CD14-positive monocyte (primary cell): ENCODE data around the gene BFSP2. TPM values are rescaled to one million over a fixed set of nuclear protein-coding genes. Genes with fewer than 3 reads are reported as not detected.

Experiments used
- DNase-seq, 3 donors: peaks; one replicate each; pipeline ENCODE4 v3.0.0-alpha.2; 2011 to 2022
- H2AFZ ChIP-seq: 2 replicates; pipeline ENCODE4 v1.6.0; 2012; ENCODE audit warnings: mild to moderate bottlenecking, low read depth, low read length, inconsistent platforms; ENCODE audit not compliant: insufficient read depth, poor library complexity, severe bottlenecking
- H3K27ac ChIP-seq, 2 donors: 1 replicate in 1 of 2; 2 replicates in 1 of 2; pipeline ENCODE4 v1.5.1; 2012 to 2013; ENCODE audit warnings: low read length in 2 of 2, control low read depth in 1 of 2, inconsistent platforms in 1 of 2, low read depth in 1 of 2, mild to moderate bottlenecking in 1 of 2
- H3K27me3 ChIP-seq, 2 donors: one replicate each; pipeline versions ENCODE4 v1.6.0 to v1.6.1; 2011 to 2013; ENCODE audit warnings: low read length in 2 of 2; ENCODE audit not compliant: control insufficient read depth in 2 of 2, insufficient read depth in 2 of 2
- H3K36me3 ChIP-seq, 2 donors: replicated peaks in 1 of 2; 1 replicate in 1 of 2; 2 replicates in 1 of 2; pipeline versions ENCODE4 v1.5.1 to v1.6.1; 2012 to 2013; ENCODE audit warnings: low read length in 2 of 2, control low read depth in 1 of 2, inconsistent platforms in 1 of 2, mild to moderate bottlenecking in 1 of 2; ENCODE audit not compliant: insufficient read depth in 2 of 2, control insufficient read depth in 1 of 2
- H3K4me1 ChIP-seq, 2 donors: 1 replicate in 1 of 2; 2 replicates in 1 of 2; pipeline versions ENCODE4 v1.5.1 to v1.6.1; 2012 to 2013; ENCODE audit warnings: low read length in 2 of 2, control low read depth in 1 of 2, inconsistent platforms in 1 of 2, mild to moderate bottlenecking in 1 of 2, moderate library complexity in 1 of 2; ENCODE audit not compliant: insufficient read depth in 2 of 2, control insufficient read depth in 1 of 2
- H3K4me2 ChIP-seq: replicated peaks from 2 replicates; pipeline ENCODE3; 2012; ENCODE audit warnings: low read length, moderate library complexity, mild to moderate bottlenecking; ENCODE audit not compliant: poor library complexity, severe bottlenecking; ENCODE audit errors: extremely low read depth
- H3K4me3 ChIP-seq, 3 experiments: fragments of 200-600 bp in 1 of 3; sonication (generic) in 1 of 3; replicated peaks in 1 of 3; 1 replicate in 2 of 3; 2 replicates in 1 of 3; pipeline ENCODE4 v1.5.1; 2011 to 2013; ENCODE audit warnings: low read length in 3 of 3, mild to moderate bottlenecking in 3 of 3, control low read depth in 2 of 3, low read depth in 2 of 3, inconsistent platforms in 1 of 3, moderate library complexity in 1 of 3
- H3K79me2 ChIP-seq: 2 replicates; pipeline ENCODE4 v1.6.0; 2012; ENCODE audit warnings: mild to moderate bottlenecking, control low read depth, inconsistent platforms, low read length, moderate library complexity; ENCODE audit not compliant: insufficient read depth
- H3K9ac ChIP-seq: 2 replicates; pipeline ENCODE4 v1.6.0; 2017; ENCODE audit warnings: low read length, mild to moderate bottlenecking; ENCODE audit not compliant: insufficient read depth, poor library complexity, severe bottlenecking
- H3K9me3 ChIP-seq, 2 donors: replicated peaks in 1 of 2; 1 replicate in 1 of 2; 2 replicates in 1 of 2; pipeline versions ENCODE4 v1.5.1 to v1.6.1; 2012 to 2013; ENCODE audit warnings: low read length in 2 of 2, control low read depth in 1 of 2; ENCODE audit not compliant: control insufficient read depth in 1 of 2, insufficient read depth in 1 of 2
- H4K20me1 ChIP-seq: 2 replicates; pipeline ENCODE4 v1.6.0; 2012; ENCODE audit warnings: mild to moderate bottlenecking, low read length, control low read depth, moderate library complexity; ENCODE audit not compliant: insufficient read depth
- H3K27ac Mint-ChIP-seq, 7 donors: one replicate each; pipeline ENCODE4 v1.8.0; 2020; ENCODE audit warnings: mild to moderate bottlenecking in 7 of 7, mixed read lengths in 7 of 7, moderate library complexity in 6 of 7, inconsistent platforms in 2 of 7
- H3K27me3 Mint-ChIP-seq, 3 donors: one replicate each; pipeline ENCODE4 v1.8.0; 2021 to 2022; ENCODE audit warnings: low read depth in 3 of 3, mild to moderate bottlenecking in 3 of 3, mixed read lengths in 3 of 3, moderate library complexity in 3 of 3, inconsistent platforms in 1 of 3
- H3K36me3 Mint-ChIP-seq, 2 donors: one replicate each; pipeline ENCODE4 v1.8.0; 2020; ENCODE audit warnings: mixed read lengths in 2 of 2, inconsistent platforms in 1 of 2, mild to moderate bottlenecking in 1 of 2
- H3K4me1 Mint-ChIP-seq: one replicate; pipeline ENCODE4 v1.8.0; 2020; ENCODE audit warnings: mild to moderate bottlenecking, mixed read lengths
- H3K4me3 Mint-ChIP-seq, 2 donors: one replicate each; pipeline ENCODE4 v1.8.0; 2020; ENCODE audit warnings: mild to moderate bottlenecking in 2 of 2, mixed read lengths in 2 of 2, moderate library complexity in 1 of 2
- H3K9me3 Mint-ChIP-seq, 7 donors: one replicate each; pipeline ENCODE4 v1.8.0; 2020 to 2022; ENCODE audit warnings: mixed read lengths in 7 of 7, mild to moderate bottlenecking in 6 of 7, moderate library complexity in 6 of 7, inconsistent platforms in 2 of 7
- CTCF ChIP-seq: fragments of 200-600 bp; IDR thresholded peaks from one replicate; pipeline ENCODE4 v1.8.0; 2022; ENCODE audit warnings: antibody characterized with exemption, mild to moderate bottlenecking
- WGBS: methylation state at CpG from one replicate; pipeline ENCODE4 v1.1.5; 2013; ENCODE audit warnings: missing lambda C conversion rate; ENCODE audit not compliant: insufficient coverage; 5-methylcytosine and 5-hydroxymethylcytosine counted together
- intact Hi-C, 2 donors: fragments of 100-400 bp; cut with micrococcal nuclease; formaldehyde crosslinking; loops; one replicate each; pipeline versions ENCODE4 v1.15.0 to v1.15.1; 2023
- polyA plus RNA-seq, 3 donors: library from polyadenylated mRNA; depleted of rRNA in 1 of 3; unstranded in 2 of 3; stranded (reverse) in 1 of 3; fragments of 300-500 nt in 2 of 3; fragments of >200 nt in 1 of 3; fragmentation: Illumina TruSeq in 2 of 3; gene quantifications; 1 replicate in 2 of 3; 2 replicates in 1 of 3; pipeline ENCODE4 v1.2.3, GENCODE V29; 2012 to 2021

The BFSP2 gene
- polyA plus RNA-seq, 3 donors = not detected

- Mint-ChIP-seq H3K36me3 (no peaks in the 10 kb centered on the region), H3K27ac (peak overlapping the region in 3 of 7 donors; percentile 26 to 83 (median 71)), H3K9me3 (peaks cover 0 to 5% (median 0%) of the 10 kb centered on the region in 7 donors), H3K4me1 (peaks cover 21% of the 10 kb centered on the region), H3K4me3 (peak overlapping the region in 1 of 2 donors; percentile 65), H3K27me3 (peaks cover 0 to 5% (median 2%) of the 10 kb centered on the region in 3 donors)
- no peak overlapping the region for H3K4me2 ChIP-seq
- peak; percentile 22 to 34 (median 31) for DNase-seq
- H3K27me3 ChIP-seq = no peaks in the 10 kb centered on the region
- H3K36me3 ChIP-seq = no peaks in the 10 kb centered on the region
- 46% methylated on average over 3 of the region's 4 CpGs for WGBS
- peaks cover 11 to 17% of the 10 kb centered on the region in 2 donors for H3K4me1 ChIP-seq
- H2AFZ ChIP-seq = peak overlapping the region; percentile 59
- TF ChIP-seq CTCF = no peak
- intact Hi-C loops = no loop called here
- H3K9me3 ChIP-seq = no peaks in the 10 kb centered on the region
- H3K27ac ChIP-seq = no peak overlapping the region
- no peaks in the 10 kb centered on the region for H3K79me2 ChIP-seq
- no peaks in the 10 kb centered on the region for H4K20me1 ChIP-seq
- no peak overlapping the region for H3K9ac ChIP-seq
- no peak overlapping the region for H3K4me3 ChIP-seq
Observed at GRCh38 chr3:133448478-133449122, 48.7 kb downstream of the BFSP2 start.

- H3K79me2 ChIP-seq = no peaks in the 10 kb centered on the region
- H3K27me3 ChIP-seq = no peaks in the 10 kb centered on the region
- no peaks in the 10 kb centered on the region for H3K36me3 ChIP-seq
- no peak for TF ChIP-seq CTCF
- Mint-ChIP-seq H3K27me3 (peaks cover 0 to 2% (median 2%) of the 10 kb centered on the region in 3 donors), H3K4me1 (peaks cover 21% of the 10 kb centered on the region), H3K4me3 (no peak overlapping the region), H3K36me3 (no peaks in the 10 kb centered on the region), H3K9me3 (peaks cover 0 to 5% (median 0%) of the 10 kb centered on the region in 7 donors), H3K27ac (no peak overlapping the region)
- intact Hi-C loops = no loop called here
- no CpG with 5 or more reads among the region's 3 CpGs for WGBS
- no peak overlapping the region for H3K27ac ChIP-seq
- no peak overlapping the region for H2AFZ ChIP-seq
- H3K9me3 ChIP-seq = no peaks in the 10 kb centered on the region
- H3K4me2 ChIP-seq = no peak overlapping the region
- H3K4me3 ChIP-seq = no peak overlapping the region
- H4K20me1 ChIP-seq = no peaks in the 10 kb centered on the region
- no peak for DNase-seq
- peaks cover 11 to 17% of the 10 kb centered on the region in 2 donors for H3K4me1 ChIP-seq
- H3K9ac ChIP-seq = no peak overlapping the region
Observed at GRCh38 chr3:133451309-133451708, 51.5 kb downstream of the BFSP2 start.
